ENCODE results near the gene SPINK5.
A peak's percentile ranks its signal among the peaks of the same experiment; 100 is the strongest.

DNA sequence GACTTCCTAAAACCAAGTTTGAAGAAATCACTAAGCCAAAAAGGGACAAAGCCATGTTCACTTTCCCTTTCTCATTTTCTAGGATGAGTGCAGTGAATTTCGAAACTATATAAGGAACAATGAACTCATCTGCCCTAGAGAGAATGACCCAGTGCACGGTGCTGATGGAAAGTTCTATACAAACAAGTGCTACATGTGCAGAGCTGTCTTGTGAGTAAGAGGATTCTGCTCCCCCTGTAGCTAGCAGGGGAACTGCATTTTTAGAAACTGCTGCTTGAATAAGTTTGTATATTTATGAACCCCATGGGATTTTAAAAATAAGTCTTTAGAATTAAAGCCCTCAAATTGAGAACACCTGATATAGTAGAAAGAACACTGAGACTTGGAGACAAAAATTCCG, 61.9 kb downstream of the SPINK5 start:
- TF ChIP-seq, protein P1, sequence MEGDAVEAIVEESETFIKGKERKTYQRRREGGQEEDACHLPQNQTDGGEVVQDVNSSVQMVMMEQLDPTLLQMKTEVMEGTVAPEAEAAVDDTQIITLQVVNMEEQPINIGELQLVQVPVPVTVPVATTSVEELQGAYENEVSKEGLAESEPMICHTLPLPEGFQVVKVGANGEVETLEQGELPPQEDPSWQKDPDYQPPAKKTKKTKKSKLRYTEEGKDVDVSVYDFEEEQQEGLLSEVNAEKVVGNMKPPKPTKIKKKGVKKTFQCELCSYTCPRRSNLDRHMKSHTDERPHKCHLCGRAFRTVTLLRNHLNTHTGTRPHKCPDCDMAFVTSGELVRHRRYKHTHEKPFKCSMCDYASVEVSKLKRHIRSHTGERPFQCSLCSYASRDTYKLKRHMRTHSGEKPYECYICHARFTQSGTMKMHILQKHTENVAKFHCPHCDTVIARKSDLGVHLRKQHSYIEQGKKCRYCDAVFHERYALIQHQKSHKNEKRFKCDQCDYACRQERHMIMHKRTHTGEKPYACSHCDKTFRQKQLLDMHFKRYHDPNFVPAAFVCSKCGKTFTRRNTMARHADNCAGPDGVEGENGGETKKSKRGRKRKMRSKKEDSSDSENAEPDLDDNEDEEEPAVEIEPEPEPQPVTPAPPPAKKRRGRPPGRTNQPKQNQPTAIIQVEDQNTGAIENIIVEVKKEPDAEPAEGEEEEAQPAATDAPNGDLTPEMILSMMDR (IDR thresholded peaks at IDR 0.05; ENCODE audit: low read depth, low read length) = peak; percentile 24; the same call in 1 of the 2 replicates
- TF ChIP-seq EZH2phosphoT487 (IDR thresholded peaks at IDR 0.05; ENCODE audit: low read depth) = no peak
